GM19099 (cell line): ENCODE measurements around the gene MRPL38.

ENCODE experiments used
- POLR2A ChIP-seq: IDR thresholded peaks from 3 replicates; pipeline ENCODE4 v1.6.1; 2011; ENCODE audit warnings: low read depth; ENCODE audit not compliant: insufficient read length; ENCODE audit errors: extremely low read depth

The MRPL38 gene

GRCh38 chr17:75904749-75905521 lies at the start of gene MRPL38:
MRPL38 (minus strand) TSS chr17:75904884; CDS start chr17:75904875, 9 bp downstream.
- peak; percentile 85 for TF ChIP-seq POLR2A

- no peak for TF ChIP-seq POLR2A
Observed at GRCh38 chr17:75950855-75951554, 46.3 kb upstream of the MRPL38 start.

- no peak for TF ChIP-seq POLR2A
Observed at GRCh38 chr17:75950421-75950820, 45.7 kb upstream of the MRPL38 start.

GRCh38 chr17:75945211-75945610 lies 40.5 kb upstream of the MRPL38 start:
- TF ChIP-seq POLR2A: no peak

- no peak for TF ChIP-seq POLR2A
Observed at GRCh38 chr17:75943491-75943890, 38.8 kb upstream of the MRPL38 start.

GRCh38 chr17:75942473-75942872 lies 37.8 kb upstream of the MRPL38 start:
- no peak for TF ChIP-seq POLR2A

- no peak for TF ChIP-seq POLR2A
Observed at GRCh38 chr17:75941442-75941819, 36.7 kb upstream of the MRPL38 start.

- peak; percentile 86 for TF ChIP-seq POLR2A
Observed at GRCh38 chr17:75940727-75941441, 36.2 kb upstream of the MRPL38 start, which contains the start of gene FBF1. FBF1 (minus strand) TSS chr17:75941042; CDS start chr17:75938149, 2,893 bp downstream.

GRCh38 chr17:75937652-75938051 lies 33.0 kb upstream of the MRPL38 start:
- no peak for TF ChIP-seq POLR2A

GRCh38 chr17:75933808-75934207 lies 29.1 kb upstream of the MRPL38 start:
- no peak for TF ChIP-seq POLR2A

- TF ChIP-seq POLR2A: no peak
Observed at GRCh38 chr17:75932852-75933251, 28.2 kb upstream of the MRPL38 start.

- no peak for TF ChIP-seq POLR2A
Observed at GRCh38 chr17:75931062-75931461, 26.4 kb upstream of the MRPL38 start.

- TF ChIP-seq POLR2A: no peak
Observed at GRCh38 chr17:75927286-75927922, 22.7 kb upstream of the MRPL38 start.

GRCh38 chr17:75926456-75926855 lies 21.8 kb upstream of the MRPL38 start:
- TF ChIP-seq POLR2A: no peak

- no peak for TF ChIP-seq POLR2A
Observed at GRCh38 chr17:75925912-75926311, 21.2 kb upstream of the MRPL38 start.
